GM21576 (cell line): ENCODE measurements around the gene C20orf141.
A peak's percentile ranks its signal among the peaks of the same experiment; 100 is the strongest.
"Not testable (repeated sequence)": the region's sequence is repeated elsewhere in the genome, so short reads cannot be mapped to it uniquely, and the experiment has no call there.

Experiments
- ATAC-seq: cut with Tn5 transposase; IDR thresholded peaks from one replicate; pipeline ENCODE4 v1.9.1; 2021; ENCODE audit warnings: mild to moderate bottlenecking, moderate library complexity; ENCODE audit not compliant: unreplicated experiment

Gene C20orf141

GRCh38 chr20:2820084-2820895, 5.5 kb downstream of the C20orf141 start:
- no peak for ATAC-seq

- no peak for ATAC-seq
Observed at GRCh38 chr20:2820896-2821869, 6.4 kb downstream of the C20orf141 start.

- no peak for ATAC-seq
Observed at GRCh38 chr20:2822073-2822472, 7.3 kb downstream of the C20orf141 start.

GRCh38 chr20:2825761-2826160, 11.0 kb downstream of the C20orf141 start:
- no peak for ATAC-seq

- no peak for ATAC-seq
Observed at GRCh38 chr20:2826655-2827054, 11.9 kb downstream of the C20orf141 start.

GRCh38 chr20:2829376-2829775, 14.6 kb downstream of the C20orf141 start:
- no peak for ATAC-seq

- not testable (repeated sequence) for ATAC-seq
Observed at GRCh38 chr20:2831206-2831605, 16.4 kb downstream of the C20orf141 start.

GRCh38 chr20:2833761-2834160, 19.0 kb downstream of the C20orf141 start:
- no peak for ATAC-seq

- no peak for ATAC-seq
Observed at GRCh38 chr20:2834401-2835110, 19.8 kb downstream of the C20orf141 start.

- ATAC-seq, result no peak
Observed at GRCh38 chr20:2835331-2835796, 20.6 kb downstream of the C20orf141 start.

GRCh38 chr20:2836035-2836434, 21.2 kb downstream of the C20orf141 start:
- ATAC-seq, result no peak

- no peak for ATAC-seq
Observed at GRCh38 chr20:2837221-2837960, 22.6 kb downstream of the C20orf141 start.

- ATAC-seq, result no peak
Observed at GRCh38 chr20:2838170-2838797, 23.5 kb downstream of the C20orf141 start.

GRCh38 chr20:2838847-2839671, 24.3 kb downstream of the C20orf141 start:
- ATAC-seq, result no peak

- no peak for ATAC-seq
Observed at GRCh38 chr20:2839732-2840137, 24.9 kb downstream of the C20orf141 start.

- peak; percentile 93 for ATAC-seq
Observed at GRCh38 chr20:2840138-2840966, 25.6 kb downstream of the C20orf141 start, which contains the start of the genes PCED1A and VPS16. Gene PCED1A (minus strand): TSS chr20:2840655. CDS start chr20:2839912, 743 bp downstream. Gene VPS16 (plus strand): TSS chr20:2840745. CDS start chr20:2840775, 30 bp downstream.

GRCh38 chr20:2840967-2841531, 26.3 kb downstream of the C20orf141 start:
- peak; percentile 23 for ATAC-seq
